HG03066 (cell line): Measurements from ENCODE around the gene OOSP3.
"Not testable (repeated sequence)": the region's sequence is repeated elsewhere in the genome, so short reads cannot be mapped to it uniquely, and the experiment has no call there.

Experiments used
- ATAC-seq: cut with Tn5 transposase; IDR thresholded peaks from one replicate; pipeline ENCODE4 v1.9.1; 2021; ENCODE audit warnings: low read depth; ENCODE audit not compliant: unreplicated experiment

The OOSP3 gene

GRCh38 chr11:59875856-59876519, 2.6 kb upstream of the OOSP3 start:
- no peak for ATAC-seq

- ATAC-seq = no peak
Measured at GRCh38 chr11:59877325-59877724, 1.3 kb upstream of the OOSP3 start.

GRCh38 chr11:59877784-59878183, 798 bp upstream of the OOSP3 start:
- no peak for ATAC-seq

- no peak for ATAC-seq
Measured at GRCh38 chr11:59879567-59879966, 985 bp downstream of the OOSP3 start.

GRCh38 chr11:59883597-59883996, 5.0 kb downstream of the OOSP3 start:
- no peak for ATAC-seq

- ATAC-seq = not testable (repeated sequence)
Measured at GRCh38 chr11:59887156-59887555, 8.6 kb downstream of the OOSP3 start.

- ATAC-seq = no peak
Measured at GRCh38 chr11:59891781-59892181, 13.2 kb downstream of the OOSP3 start.

GRCh38 chr11:59894616-59895015, 16.0 kb downstream of the OOSP3 start:
- ATAC-seq = no peak

- ATAC-seq = no peak
Measured at GRCh38 chr11:59898046-59898445, 19.5 kb downstream of the OOSP3 start.

- ATAC-seq = no peak
Measured at GRCh38 chr11:59898650-59899049, 20.1 kb downstream of the OOSP3 start.

GRCh38 chr11:59899532-59899931, 20.9 kb downstream of the OOSP3 start:
- ATAC-seq = no peak

- no peak for ATAC-seq
Measured at GRCh38 chr11:59900366-59901126, 22.0 kb downstream of the OOSP3 start.

GRCh38 chr11:59901306-59901705, 22.7 kb downstream of the OOSP3 start:
- ATAC-seq = no peak

- ATAC-seq = not testable (repeated sequence)
Measured at GRCh38 chr11:59903569-59903968, 25.0 kb downstream of the OOSP3 start.

GRCh38 chr11:59918480-59918879, 39.9 kb downstream of the OOSP3 start:
- ATAC-seq = no peak

- ATAC-seq = no peak
Measured at GRCh38 chr11:59918987-59919589, 40.5 kb downstream of the OOSP3 start.

- ATAC-seq = no peak
Measured at GRCh38 chr11:59923813-59924212, 45.2 kb downstream of the OOSP3 start.

- ATAC-seq = no peak
Measured at GRCh38 chr11:59931688-59932087, 53.1 kb downstream of the OOSP3 start.

- ATAC-seq = no peak
Measured at GRCh38 chr11:59938132-59938531, 59.5 kb downstream of the OOSP3 start, which contains the start of gene OOSP1. OOSP1 (plus strand) TSS chr11:59938432; CDS start chr11:59938455, 23 bp downstream.

GRCh38 chr11:59938718-59939117, 60.1 kb downstream of the OOSP3 start:
- ATAC-seq = no peak

- no peak for ATAC-seq
Measured at GRCh38 chr11:59939482-59939881, 60.9 kb downstream of the OOSP3 start.

- ATAC-seq = no peak
Measured at GRCh38 chr11:59941091-59941490, 62.5 kb downstream of the OOSP3 start.
